Gastrocnemius medialis (tissue), 4 donors: ENCODE data around the gene CRTC3.

ENCODE experiments used
- POLR2A ChIP-seq, 2 donors: fragments of 450-650 bp; IDR thresholded peaks; one replicate each; pipeline ENCODE4 v1.6.1; 2017; ENCODE audit warnings: antibody characterized with exemption in 2 of 2, mild to moderate bottlenecking in 2 of 2, moderate library complexity in 2 of 2
- TF ChIP-seq, protein P1 (sequence below), 5 experiments: fragments of 450-650 bp in 3 of 5; fragments of 200-600 bp in 2 of 5; sonication (generic) in 2 of 5; IDR thresholded peaks in 4 of 5; conservative IDR thresholded peaks in 1 of 5; 1 replicate in 4 of 5; 2 replicates in 1 of 5; pipeline ENCODE4 v1.5.1; 2016 to 2019; ENCODE audit warnings: antibody characterized with exemption in 5 of 5, mild to moderate bottlenecking in 3 of 5, moderate library complexity in 3 of 5

- TF ChIP-seq, protein P1, sequence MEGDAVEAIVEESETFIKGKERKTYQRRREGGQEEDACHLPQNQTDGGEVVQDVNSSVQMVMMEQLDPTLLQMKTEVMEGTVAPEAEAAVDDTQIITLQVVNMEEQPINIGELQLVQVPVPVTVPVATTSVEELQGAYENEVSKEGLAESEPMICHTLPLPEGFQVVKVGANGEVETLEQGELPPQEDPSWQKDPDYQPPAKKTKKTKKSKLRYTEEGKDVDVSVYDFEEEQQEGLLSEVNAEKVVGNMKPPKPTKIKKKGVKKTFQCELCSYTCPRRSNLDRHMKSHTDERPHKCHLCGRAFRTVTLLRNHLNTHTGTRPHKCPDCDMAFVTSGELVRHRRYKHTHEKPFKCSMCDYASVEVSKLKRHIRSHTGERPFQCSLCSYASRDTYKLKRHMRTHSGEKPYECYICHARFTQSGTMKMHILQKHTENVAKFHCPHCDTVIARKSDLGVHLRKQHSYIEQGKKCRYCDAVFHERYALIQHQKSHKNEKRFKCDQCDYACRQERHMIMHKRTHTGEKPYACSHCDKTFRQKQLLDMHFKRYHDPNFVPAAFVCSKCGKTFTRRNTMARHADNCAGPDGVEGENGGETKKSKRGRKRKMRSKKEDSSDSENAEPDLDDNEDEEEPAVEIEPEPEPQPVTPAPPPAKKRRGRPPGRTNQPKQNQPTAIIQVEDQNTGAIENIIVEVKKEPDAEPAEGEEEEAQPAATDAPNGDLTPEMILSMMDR (IDR thresholded peaks at IDR 0.05 in 4 of 5, conservative IDR thresholded peaks at IDR 0.05 in 1 of 5), result no peak
- no peak for TF ChIP-seq POLR2A (IDR thresholded peaks at IDR 0.05)
Measured at GRCh38 chr15:90591524-90591923, 61.8 kb downstream of the CRTC3 start.
